Measurements from ENCODE around the gene CBX1. TPM values are rescaled to one million over a fixed set of nuclear protein-coding genes. Genes with fewer than 3 reads are reported as not detected.

CBX1 gene
- total and polyA plus RNA-seq, 2 of the 13 experiments (the other 11 are each of a cell fraction or from before 2014, with no cell fraction given), result 17.8 to 108 TPM

DNA sequence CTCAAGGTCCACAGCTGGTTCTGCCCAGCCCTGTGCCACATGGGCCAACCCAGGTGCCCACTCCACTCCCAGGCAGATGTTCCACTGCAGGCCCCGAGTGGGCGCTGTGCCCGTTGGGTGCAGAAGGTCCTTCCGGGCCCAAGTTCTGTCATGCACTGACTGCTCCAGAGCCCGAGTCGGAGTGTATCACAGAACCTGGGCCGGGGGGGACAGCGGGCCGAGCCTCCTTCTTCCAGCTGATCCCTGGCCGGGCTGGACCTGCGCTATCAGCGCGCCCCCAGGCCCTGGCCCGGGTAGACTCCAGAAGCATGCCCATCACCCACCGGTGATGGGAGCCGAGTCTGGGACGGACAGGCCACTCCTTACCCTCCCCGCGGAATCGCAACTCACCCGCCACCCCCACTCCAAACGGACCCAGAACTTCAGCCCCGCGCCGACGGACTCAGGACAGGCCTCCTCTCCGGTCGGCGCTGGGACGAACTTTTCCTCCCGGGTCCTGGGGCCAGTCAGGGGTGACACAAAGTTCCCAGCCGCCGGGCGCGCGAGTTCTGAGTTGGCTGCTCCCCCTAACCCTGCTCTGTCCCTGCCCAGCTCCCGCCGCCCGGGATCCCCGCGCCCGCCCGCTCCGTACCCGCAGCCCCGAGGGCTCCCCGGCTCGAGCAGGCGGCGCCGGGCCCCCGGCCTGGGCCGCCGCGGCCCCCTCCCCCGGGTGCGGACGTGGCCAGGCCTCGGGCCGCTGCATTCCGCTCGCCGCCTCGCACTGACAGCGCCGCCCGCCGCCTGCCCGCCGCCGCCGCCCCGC, 64.0 kb downstream of the CBX1 start, which contains the start of gene COPZ2 (continued):
- TF ChIP-seq ZNF337 (CRISPR knock-in tag; IDR thresholded peaks at IDR 0.05; ENCODE audit: borderline replicate concordance, low read depth) (0 out of 2 replicates have a peak, but pooled peaks have one; percentile 67), ZNF672 (CRISPR knock-in tag; IDR thresholded peaks at IDR 0.05) (no peak), AGO1 (IDR thresholded peaks at IDR 0.05; ENCODE audit: low read depth, low read length, poor library complexity, severe bottlenecking) (no peak), SP4 (CRISPR knock-in tag; IDR thresholded peaks at IDR 0.05) (peak; percentile 60; the same call in 1 of the 2 replicates), GATAD1 (CRISPR knock-in tag; IDR thresholded peaks at IDR 0.05) (peak; percentile 57; the same call in 1 of the 2 replicates), EEA1 (CRISPR knock-in tag; IDR thresholded peaks at IDR 0.05; ENCODE audit: borderline replicate concordance) (no peak), ZNF10 (CRISPR knock-in tag; IDR thresholded peaks at IDR 0.05; ENCODE audit: borderline replicate concordance, low read depth) (peak; percentile 39; the same call in 1 of the 2 replicates), MXI1 (IDR thresholded peaks at IDR 0.05; ENCODE audit: borderline replicate concordance, low read depth, low read length) (0 out of 3 replicates have a peak, but pooled peaks have one; percentile 29), ZKSCAN8 (CRISPR knock-in tag; IDR thresholded peaks at IDR 0.05; ENCODE audit: borderline replicate concordance) (no peak), HMG20A (CRISPR knock-in tag; IDR thresholded peaks at IDR 0.05; ENCODE audit: borderline replicate concordance) (no peak), ZSCAN12 (CRISPR knock-in tag; IDR thresholded peaks at IDR 0.05) (no peak), ZNF556 (CRISPR knock-in tag; IDR thresholded peaks at IDR 0.05; ENCODE audit: borderline replicate concordance) (no peak), ZNF775 (CRISPR knock-in tag; IDR thresholded peaks at IDR 0.05; ENCODE audit: borderline replicate concordance) (no peak), ZFP36L1 (CRISPR knock-in tag; IDR thresholded peaks at IDR 0.05) (no peak), JARID2 (CRISPR knock-in tag; IDR thresholded peaks at IDR 0.05; ENCODE audit: insufficient replicate concordance) (no peak), ZNF343 (CRISPR knock-in tag; IDR thresholded peaks at IDR 0.05) (no peak; the same call in 1 of the 2 replicates), ZNF510 (CRISPR knock-in tag; IDR thresholded peaks at IDR 0.05; ENCODE audit: low read depth) (peak; percentile 31; the same call in 1 of the 2 replicates)
- TF ChIP-seq, protein P1, sequence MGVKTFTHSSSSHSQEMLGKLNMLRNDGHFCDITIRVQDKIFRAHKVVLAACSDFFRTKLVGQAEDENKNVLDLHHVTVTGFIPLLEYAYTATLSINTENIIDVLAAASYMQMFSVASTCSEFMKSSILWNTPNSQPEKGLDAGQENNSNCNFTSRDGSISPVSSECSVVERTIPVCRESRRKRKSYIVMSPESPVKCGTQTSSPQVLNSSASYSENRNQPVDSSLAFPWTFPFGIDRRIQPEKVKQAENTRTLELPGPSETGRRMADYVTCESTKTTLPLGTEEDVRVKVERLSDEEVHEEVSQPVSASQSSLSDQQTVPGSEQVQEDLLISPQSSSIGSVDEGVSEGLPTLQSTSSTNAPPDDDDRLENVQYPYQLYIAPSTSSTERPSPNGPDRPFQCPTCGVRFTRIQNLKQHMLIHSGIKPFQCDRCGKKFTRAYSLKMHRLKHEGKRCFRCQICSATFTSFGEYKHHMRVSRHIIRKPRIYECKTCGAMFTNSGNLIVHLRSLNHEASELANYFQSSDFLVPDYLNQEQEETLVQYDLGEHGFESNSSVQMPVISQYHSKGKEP (CRISPR knock-in tag; IDR thresholded peaks at IDR 0.05), result no peak
- TF ChIP-seq, protein P2, sequence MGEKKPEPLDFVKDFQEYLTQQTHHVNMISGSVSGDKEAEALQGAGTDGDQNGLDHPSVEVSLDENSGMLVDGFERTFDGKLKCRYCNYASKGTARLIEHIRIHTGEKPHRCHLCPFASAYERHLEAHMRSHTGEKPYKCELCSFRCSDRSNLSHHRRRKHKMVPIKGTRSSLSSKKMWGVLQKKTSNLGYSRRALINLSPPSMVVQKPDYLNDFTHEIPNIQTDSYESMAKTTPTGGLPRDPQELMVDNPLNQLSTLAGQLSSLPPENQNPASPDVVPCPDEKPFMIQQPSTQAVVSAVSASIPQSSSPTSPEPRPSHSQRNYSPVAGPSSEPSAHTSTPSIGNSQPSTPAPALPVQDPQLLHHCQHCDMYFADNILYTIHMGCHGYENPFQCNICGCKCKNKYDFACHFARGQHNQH (CRISPR knock-in tag; IDR thresholded peaks at IDR 0.05), result peak; percentile 52; the same call in 1 of the 2 replicates
- TF ChIP-seq, protein P3, sequence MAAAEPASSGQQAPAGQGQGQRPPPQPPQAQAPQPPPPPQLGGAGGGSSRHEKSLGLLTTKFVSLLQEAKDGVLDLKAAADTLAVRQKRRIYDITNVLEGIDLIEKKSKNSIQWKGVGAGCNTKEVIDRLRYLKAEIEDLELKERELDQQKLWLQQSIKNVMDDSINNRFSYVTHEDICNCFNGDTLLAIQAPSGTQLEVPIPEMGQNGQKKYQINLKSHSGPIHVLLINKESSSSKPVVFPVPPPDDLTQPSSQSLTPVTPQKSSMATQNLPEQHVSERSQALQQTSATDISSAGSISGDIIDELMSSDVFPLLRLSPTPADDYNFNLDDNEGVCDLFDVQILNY (CRISPR knock-in tag; conservative IDR thresholded peaks at IDR 0.05), result no peak
- TF ChIP-seq, protein P4, sequence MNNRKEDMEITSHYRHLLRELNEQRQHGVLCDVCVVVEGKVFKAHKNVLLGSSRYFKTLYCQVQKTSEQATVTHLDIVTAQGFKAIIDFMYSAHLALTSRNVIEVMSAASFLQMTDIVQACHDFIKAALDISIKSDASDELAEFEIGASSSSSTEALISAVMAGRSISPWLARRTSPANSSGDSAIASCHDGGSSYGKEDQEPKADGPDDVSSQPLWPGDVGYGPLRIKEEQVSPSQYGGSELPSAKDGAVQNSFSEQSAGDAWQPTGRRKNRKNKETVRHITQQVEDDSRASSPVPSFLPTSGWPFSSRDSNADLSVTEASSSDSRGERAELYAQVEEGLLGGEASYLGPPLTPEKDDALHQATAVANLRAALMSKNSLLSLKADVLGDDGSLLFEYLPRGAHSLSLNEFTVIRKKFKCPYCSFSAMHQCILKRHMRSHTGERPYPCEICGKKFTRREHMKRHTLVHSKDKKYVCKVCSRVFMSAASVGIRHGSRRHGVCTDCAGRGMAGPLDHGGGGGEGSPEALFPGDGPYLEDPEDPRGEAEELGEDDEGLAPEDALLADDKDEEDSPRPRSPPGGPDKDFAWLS (CRISPR knock-in tag; IDR thresholded peaks at IDR 0.05; ENCODE audit: borderline replicate concordance), result no peak
- TF ChIP-seq, protein P5, sequence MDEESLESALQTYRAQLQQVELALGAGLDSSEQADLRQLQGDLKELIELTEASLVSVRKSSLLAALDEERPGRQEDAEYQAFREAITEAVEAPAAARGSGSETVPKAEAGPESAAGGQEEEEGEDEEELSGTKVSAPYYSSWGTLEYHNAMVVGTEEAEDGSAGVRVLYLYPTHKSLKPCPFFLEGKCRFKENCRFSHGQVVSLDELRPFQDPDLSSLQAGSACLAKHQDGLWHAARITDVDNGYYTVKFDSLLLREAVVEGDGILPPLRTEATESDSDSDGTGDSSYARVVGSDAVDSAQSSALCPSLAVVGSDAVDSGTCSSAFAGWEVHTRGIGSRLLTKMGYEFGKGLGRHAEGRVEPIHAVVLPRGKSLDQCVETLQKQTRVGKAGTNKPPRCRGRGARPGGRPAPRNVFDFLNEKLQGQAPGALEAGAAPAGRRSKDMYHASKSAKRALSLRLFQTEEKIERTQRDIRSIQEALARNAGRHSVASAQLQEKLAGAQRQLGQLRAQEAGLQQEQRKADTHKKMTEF (CRISPR knock-in tag; IDR thresholded peaks at IDR 0.05), result peak; percentile 75
